Stimulated activated CD8-positive, alpha-beta memory T cell treated with anti-CD3 and anti-CD28 coated beads, Interleukin-4, amount 100 ng/mL, for 4 hours (primary cell): ENCODE data around the gene RPL35A.
"Not testable (repeated sequence)": the region's sequence is repeated elsewhere in the genome, so short reads cannot be mapped to it uniquely, and the experiment has no call there.

Experiments
- DNase-seq, 2 donors: peaks; one replicate each; pipeline ENCODE4 v3.0.0-alpha.2; 2020; ENCODE audit warnings: low read depth in 2 of 2, low spot score in 1 of 2

The RPL35A gene

GRCh38 chr3:197949778-197950676 is at the start of gene RPL35A:
Gene RPL35A, plus strand, starts transcription at chr3:197950190. Its CDS starts 778 bp downstream, at chr3:197950968.
- DNase-seq, result peak; percentile 61 to 70

- DNase-seq, result no peak
Measured at GRCh38 chr3:197901626-197902025, 48.4 kb upstream of the RPL35A start.

GRCh38 chr3:197906023-197906849 is 43.8 kb upstream of the RPL35A start:
- DNase-seq, result peak; percentile 46 to 53

- no peak for DNase-seq
Measured at GRCh38 chr3:197906850-197907187, 43.2 kb upstream of the RPL35A start.

- DNase-seq, result no peak
Measured at GRCh38 chr3:197907196-197907595, 42.8 kb upstream of the RPL35A start.

GRCh38 chr3:197908550-197908949 is 41.4 kb upstream of the RPL35A start:
- DNase-seq, result not testable (repeated sequence)

GRCh38 chr3:197908957-197909701 is 40.9 kb upstream of the RPL35A start:
- no peak for DNase-seq

- no peak for DNase-seq
Measured at GRCh38 chr3:197912741-197913476, 37.1 kb upstream of the RPL35A start.

- DNase-seq, result no peak
Measured at GRCh38 chr3:197913641-197914380, 36.2 kb upstream of the RPL35A start.

GRCh38 chr3:197921429-197922275 is 28.3 kb upstream of the RPL35A start:
- not testable (repeated sequence) for DNase-seq

- DNase-seq, result no peak
Measured at GRCh38 chr3:197926418-197926817, 23.6 kb upstream of the RPL35A start.

GRCh38 chr3:197927578-197927977 is 22.4 kb upstream of the RPL35A start:
- not testable (repeated sequence) for DNase-seq

- no peak for DNase-seq
Measured at GRCh38 chr3:197936819-197937384, 13.1 kb upstream of the RPL35A start.

- DNase-seq, result no peak
Measured at GRCh38 chr3:197940745-197941384, 9.1 kb upstream of the RPL35A start.

GRCh38 chr3:197942956-197943556 is 6.9 kb upstream of the RPL35A start:
- DNase-seq, result no peak

GRCh38 chr3:197949191-197949777 is 706 bp upstream of the RPL35A start:
- no peak for DNase-seq

- DNase-seq, result no peak
Measured at GRCh38 chr3:197950677-197951061, 679 bp downstream of the RPL35A start.
